Endothelial cell of umbilical vein (primary cell): ENCODE data around the gene CACNA2D3. TPM values are rescaled to one million over a fixed set of nuclear protein-coding genes. Genes with fewer than 3 reads are reported as not detected.

Experiments used
- BruUV-seq: library from RNA; stranded (reverse); fragments of 400-500 nt; replicated peaks from 2 replicates; lab custom pipeline; 2021; lab: Mats Ljungman, UMichigan
- CTCF ChIA-PET: fragments of 300-600, 350-600 bp; sonication (Branson Sonifier 250); formaldehyde crosslinking; loops from one replicate; lab custom pipeline; 2021; ENCODE audit warnings: antibody characterized with exemption, inconsistent platforms; lab: Charles Lee
- POLR2A ChIA-PET: fragments of 300-600, 350-600 bp; sonication (Branson Sonifier 250); formaldehyde crosslinking; loops from one replicate; lab custom pipeline; 2021; ENCODE audit warnings: antibody characterized with exemption, inconsistent platforms; lab: Charles Lee
- DNase-seq: peaks from one replicate; pipeline ENCODE4 v3.0.0-alpha.2; 2011; ENCODE audit warnings: low read depth, low spot score
- FAIRE-seq: peaks from 2 replicates; lab custom pipeline; 2011; peaks lifted over from hg19 to GRCh38; lab: Jason Lieb, UNC
- H2AFZ ChIP-seq: 2 replicates; pipeline ENCODE4 v1.6.0; 2012; ENCODE audit warnings: low read depth, low read length, control low read depth, inconsistent platforms
- H3K27ac ChIP-seq: 2 replicates; pipeline ENCODE4 v1.5.1; 2011; ENCODE audit warnings: low read depth, mild to moderate bottlenecking, control low read depth, low read length, moderate library complexity; ENCODE audit not compliant: insufficient read depth
- H3K27me3 ChIP-seq, 2 experiments: 2 replicates each; pipeline versions ENCODE4 v1.6.0 to v1.6.1; 2011; ENCODE audit warnings: low read length in 2 of 2, mixed read lengths in 1 of 2; ENCODE audit not compliant: control insufficient read depth in 2 of 2, insufficient read depth in 2 of 2
- H3K36me3 ChIP-seq, 2 experiments: 2 replicates in 1 of 2; 3 replicates in 1 of 2; pipeline ENCODE4 v1.5.1; 2011; ENCODE audit warnings: low read length in 2 of 2, mild to moderate bottlenecking in 1 of 2, moderate library complexity in 1 of 2; ENCODE audit not compliant: control insufficient read depth in 2 of 2, insufficient read depth in 2 of 2; ENCODE audit errors: extremely low read depth in 1 of 2
- H3K4me1 ChIP-seq: 3 replicates; pipeline ENCODE4 v1.5.1; 2011; ENCODE audit warnings: mild to moderate bottlenecking, low read length; ENCODE audit not compliant: control insufficient read depth, insufficient read depth; ENCODE audit errors: extremely low read depth
- H3K4me2 ChIP-seq: 2 replicates; pipeline ENCODE4 v1.6.1; 2011; ENCODE audit warnings: low read length, control low read depth, mixed read lengths; ENCODE audit not compliant: insufficient read depth
- H3K4me3 ChIP-seq, 3 experiments: fragments of 200-600 bp in 1 of 3; sonication (generic), shearing (Covaris generic) in 1 of 3; replicated peaks in 1 of 3; 2 replicates each; pipeline ENCODE4 v1.5.1; 2011 to 2016; ENCODE audit warnings: control low read depth in 3 of 3, low read length in 3 of 3, mild to moderate bottlenecking in 2 of 3, inconsistent platforms in 1 of 3, low read depth in 1 of 3, moderate library complexity in 1 of 3; ENCODE audit not compliant: insufficient read depth in 1 of 3
- H3K79me2 ChIP-seq: 2 replicates; pipeline ENCODE4 v1.6.0; 2012; ENCODE audit warnings: low read length, inconsistent platforms; ENCODE audit not compliant: control insufficient read depth, insufficient read depth
- H3K9ac ChIP-seq: replicated peaks from 2 replicates; pipeline ENCODE3; 2011; ENCODE audit warnings: low read length, control low read depth; ENCODE audit not compliant: insufficient read depth; ENCODE audit errors: extremely low read depth
- H3K9me1 ChIP-seq: replicated peaks from 3 replicates; pipeline ENCODE4 v1.6.0; 2011; ENCODE audit warnings: mild to moderate bottlenecking, low read length; ENCODE audit not compliant: control insufficient read depth, insufficient read depth; ENCODE audit errors: extremely low read depth
- H3K9me3 ChIP-seq: replicated peaks from 2 replicates; pipeline ENCODE4 v1.5.1; 2012; ENCODE audit warnings: low read length, inconsistent platforms; ENCODE audit not compliant: control insufficient read depth, insufficient read depth
- H4K20me1 ChIP-seq: replicated peaks from 2 replicates; pipeline ENCODE3; 2011; ENCODE audit warnings: mild to moderate bottlenecking, low read length; ENCODE audit not compliant: control insufficient read depth, insufficient read depth; ENCODE audit errors: extremely low read depth
- CTCF ChIP-seq, 2 donors: IDR thresholded peaks; 1 replicate in 1 of 2; 2 replicates in 1 of 2; pipeline ENCODE4 v1.5.1; 2011; ENCODE audit warnings: low read length in 2 of 2, mild to moderate bottlenecking in 2 of 2, moderate library complexity in 2 of 2, control low read depth in 1 of 2, inconsistent platforms in 1 of 2, low read depth in 1 of 2; ENCODE audit not compliant: insufficient read depth in 1 of 2; ENCODE audit errors: extremely low read depth in 1 of 2
- EZH2 ChIP-seq: IDR thresholded peaks from 2 replicates; pipeline ENCODE4 v1.6.1; 2012; ENCODE audit warnings: borderline replicate concordance, low read depth, mild to moderate bottlenecking, moderate library complexity, low read length, inconsistent platforms; ENCODE audit not compliant: severe bottlenecking
- FOS ChIP-seq: IDR thresholded peaks from 2 replicates; pipeline ENCODE4 v1.6.1; 2011; ENCODE audit warnings: mild to moderate bottlenecking, low read length, moderate library complexity, borderline replicate concordance; ENCODE audit not compliant: insufficient read depth
- GATA2 ChIP-seq: IDR thresholded peaks from 2 replicates; pipeline ENCODE4 v1.7.0; 2011; ENCODE audit warnings: low read depth, mild to moderate bottlenecking, moderate library complexity, mixed read lengths, low read length; ENCODE audit not compliant: insufficient read length, insufficient read depth
- MYC ChIP-seq: IDR thresholded peaks from one replicate; pipeline ENCODE4 v1.6.1; 2011; ENCODE audit warnings: mild to moderate bottlenecking, low read depth, low read length
- POLR2A ChIP-seq: IDR thresholded peaks from 2 replicates; pipeline ENCODE4 v1.6.1; 2012; ENCODE audit warnings: low read depth, mild to moderate bottlenecking, control low read depth, low read length
- POLR2AphosphoS5 ChIP-seq: IDR thresholded peaks from 2 replicates; pipeline ENCODE4 v1.6.1; 2012; ENCODE audit warnings: low read depth, mild to moderate bottlenecking, control low read depth, low read length, moderate library complexity; ENCODE audit not compliant: insufficient read depth
- dilution Hi-C: fragments of 300-500 bp; cut with MboI; formaldehyde crosslinking; loops from one replicate; pipeline ENCODE4 v1.15.0; 2019; ENCODE audit warnings: low sequenced_read_pairs; ENCODE audit not compliant: extremely low pct_ligation_motif_present
- intact Hi-C: fragments of 100-400 bp; cut with micrococcal nuclease; formaldehyde crosslinking; loops from one replicate; pipeline ENCODE4 v1.10.0; 2022
- polyA plus RNA-seq, 4 experiments: library from polyadenylated mRNA; depleted of rRNA in 3 of 4; stranded (reverse) in 3 of 4; unstranded in 1 of 4; fragments of >200 nt; gene quantifications; 2 replicates each; pipeline versions ENCODE4 v1.2.1 to v1.2.3, GENCODE V29; 2011 to 2012; ENCODE audit warnings: missing spikeins in 1 of 4
- total RNA-seq: library from RNA; stranded (reverse); gene quantifications from 2 replicates; pipeline ENCODE4 v1.2.3, GENCODE V29; 2021

Gene CACNA2D3
- total and polyA plus RNA-seq, 2 donors (not counting 3 experiments of a cell fraction or from before 2014, with no cell fraction given): not detected

- Histone ChIP-seq H2AFZ (no peak overlapping the region), H3K27ac (no peak overlapping the region), H3K9me3 (no peaks in the 10 kb centered on the region), H3K79me2 (no peaks in the 10 kb centered on the region), H3K4me3 (no peak overlapping the region), H3K9ac (no peak overlapping the region), H3K9me1 (no peaks in the 10 kb centered on the region), H3K4me2 (no peak overlapping the region), H3K27me3 (no peaks in the 10 kb centered on the region), H3K4me1 (no peaks in the 10 kb centered on the region), H4K20me1 (no peaks in the 10 kb centered on the region), H3K36me3 (no peaks in the 10 kb centered on the region)
- ChIA-PET CTCF (no interaction called here), POLR2A (no interaction called here)
- FAIRE-seq: no peak
- TF ChIP-seq EZH2 (no peak), CTCF (IDR thresholded peaks at IDR 0.05; ENCODE audit: extremely low read depth in 1 of 2, insufficient read depth in 1 of 2, low read depth in 1 of 2, low read length in 2 of 2) (no peak), FOS (no peak), POLR2AphosphoS5 (no peak), MYC (no peak), POLR2A (no peak), GATA2 (no peak)
- dilution Hi-C loops: no loop called here
- BruUV-seq: no TSS peak
- intact Hi-C loops: no loop called here
- no peak for DNase-seq
These were observed 506.6 kb downstream of the CACNA2D3 start for GRCh38 chr3:54628888-54629441.
